ENCODE results near the gene ARL17A.
"Not testable (repeated sequence)": the region's sequence is repeated elsewhere in the genome, so short reads cannot be mapped to it uniquely, and the experiment has no call there.

The ARL17A gene

GRCh38 chr17:46548607-46549006 lies 30.9 kb downstream of the ARL17A start:
- not testable (repeated sequence) for DNase-seq (ENCODE audit: low read depth in 2 of 2)

DNA sequence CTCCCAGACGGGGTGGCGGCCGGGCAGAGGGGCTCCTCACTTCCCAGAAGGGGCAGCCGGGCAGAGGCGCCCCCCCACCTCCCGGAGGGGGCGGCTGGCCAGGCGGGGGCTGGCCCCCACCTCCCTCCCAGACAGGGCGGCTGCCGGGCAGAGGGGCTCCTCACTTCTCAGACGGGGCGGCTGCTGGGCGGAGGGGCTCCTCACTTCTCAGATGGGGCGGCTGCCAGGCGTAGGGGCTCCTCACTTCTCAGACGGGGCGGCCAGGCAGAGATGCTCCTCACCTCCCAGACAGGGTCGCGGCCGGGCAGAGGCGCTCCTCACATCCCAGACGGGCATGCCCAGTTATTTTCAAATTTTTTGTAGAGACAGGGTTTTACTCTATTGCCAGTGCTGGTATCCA lies 44.8 kb downstream of the ARL17A start:
- not testable (repeated sequence) for DNase-seq (ENCODE audit: low read depth in 2 of 2)

GRCh38 chr17:46512168-46512567 lies 67.3 kb downstream of the ARL17A start, which contains the start of gene LRRC37A2:
LRRC37A2 (plus strand) TSS chr17:46512468; CDS start chr17:46512713, 245 bp downstream.
- not testable (repeated sequence) for DNase-seq (ENCODE audit: low read depth in 2 of 2)

- DNase-seq (ENCODE audit: low read depth in 2 of 2) = not testable (repeated sequence)
Measured at GRCh38 chr17:46505896-46506295, 73.6 kb downstream of the ARL17A start.

DNA sequence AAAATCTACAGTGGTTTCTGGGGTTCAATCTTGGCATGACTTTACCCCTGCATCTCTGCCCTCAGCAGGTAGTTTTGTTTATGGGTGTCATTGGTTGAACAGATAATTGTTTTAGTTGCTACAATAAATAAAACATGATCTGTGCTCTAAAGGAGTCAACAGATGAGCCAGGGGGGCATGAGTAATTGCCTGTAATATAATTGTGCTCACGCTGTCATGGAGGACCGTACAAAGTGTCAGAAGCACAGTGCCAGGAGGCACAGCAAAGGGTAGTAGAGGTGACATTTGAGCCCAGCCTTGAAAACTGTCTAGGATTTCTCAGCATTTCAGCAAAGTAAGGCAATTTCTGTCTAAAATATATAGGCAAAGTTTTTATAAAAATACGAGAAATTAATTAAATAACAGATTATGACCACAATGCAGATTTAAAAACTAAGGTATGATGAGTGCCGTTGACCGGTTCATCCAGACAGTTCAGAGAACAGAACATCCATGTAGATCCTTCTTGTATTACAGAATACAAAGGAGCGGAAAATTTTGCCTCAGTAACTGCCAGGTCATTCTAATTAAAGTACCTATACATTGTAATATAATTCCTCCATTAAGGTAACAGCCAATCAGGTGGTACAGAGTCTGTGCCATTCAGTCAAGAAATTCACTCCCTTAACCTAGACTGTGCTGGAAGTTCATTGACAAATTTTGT lies 79.9 kb downstream of the ARL17A start:
- DNase-seq (ENCODE audit: low read depth in 2 of 2) = not testable (repeated sequence)

- DNase-seq (ENCODE audit: low read depth in 2 of 2) = not testable (repeated sequence)
Measured at GRCh38 chr17:46492021-46492420, 87.5 kb downstream of the ARL17A start.

DNA sequence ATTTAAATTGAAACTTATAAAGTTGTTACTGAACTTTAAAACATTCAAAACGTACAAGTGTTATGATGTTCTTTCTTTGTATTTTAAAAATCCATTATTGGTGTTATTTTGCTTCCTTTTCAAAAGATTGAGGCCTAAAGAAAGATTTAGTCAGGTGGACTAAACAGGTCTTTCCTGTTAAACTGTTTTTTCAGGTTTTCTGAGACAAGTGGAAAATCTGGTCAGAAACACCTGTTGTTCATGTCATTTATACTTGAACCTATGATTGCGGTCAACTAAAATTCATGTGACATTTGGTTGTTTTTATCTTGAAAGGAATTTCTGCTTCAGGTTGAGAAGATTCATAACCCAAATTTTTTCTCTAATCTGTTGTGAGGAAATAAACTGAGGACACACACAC lies 98.2 kb downstream of the ARL17A start:
- DNase-seq (ENCODE audit: low read depth in 2 of 2) = not testable (repeated sequence)

- DNase-seq (ENCODE audit: low read depth in 2 of 2) = not testable (repeated sequence)
Measured at GRCh38 chr17:46478823-46479222, 100.7 kb downstream of the ARL17A start.

- not testable (repeated sequence) for DNase-seq (ENCODE audit: low read depth in 2 of 2)
Measured at GRCh38 chr17:46475583-46475982, 103.9 kb downstream of the ARL17A start.

DNA sequence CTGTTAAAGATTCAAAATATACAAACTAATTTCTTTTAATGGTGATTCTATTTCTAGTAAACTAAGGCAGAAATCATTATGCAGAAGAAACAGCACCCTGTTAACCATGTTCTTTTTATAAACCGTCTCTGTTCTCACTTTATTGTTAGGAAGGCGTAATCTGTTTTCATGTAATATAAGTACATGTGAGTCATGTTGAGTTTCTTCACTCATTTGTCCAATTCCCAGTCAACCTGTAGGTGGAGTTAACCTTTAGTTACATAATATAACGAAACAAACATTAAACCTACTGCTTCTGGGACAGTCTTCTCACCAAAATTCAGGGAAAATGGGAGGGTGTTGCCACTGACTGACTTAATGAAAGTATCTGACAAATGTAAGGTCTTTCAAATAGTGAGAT lies 105.0 kb downstream of the ARL17A start:
- DNase-seq (ENCODE audit: low read depth in 2 of 2) = not testable (repeated sequence)

DNA sequence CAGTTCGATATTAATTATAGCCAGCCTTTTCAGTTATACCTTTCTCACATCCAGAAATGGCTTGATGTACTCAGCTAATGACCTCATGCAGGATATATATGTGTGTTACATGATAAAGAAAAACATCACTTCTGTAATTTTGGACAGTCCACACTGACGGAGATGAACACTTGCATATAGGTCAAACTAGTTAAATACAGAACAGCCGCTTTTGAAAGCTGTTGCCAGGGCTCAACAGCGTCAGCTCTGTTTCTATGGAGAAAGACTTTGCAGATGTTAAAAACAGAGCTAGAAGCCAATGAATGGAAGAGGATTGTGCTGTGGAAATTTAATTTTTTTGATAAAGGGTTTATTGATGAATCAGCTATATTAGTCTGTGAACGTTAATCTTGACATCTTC lies 111.9 kb downstream of the ARL17A start:
- not testable (repeated sequence) for DNase-seq (ENCODE audit: low read depth in 2 of 2)

All from stimulated activated CD8-positive, alpha-beta memory T cell treated with anti-CD3 and anti-CD28 coated beads, Interleukin-15, amount 100 ng/mL, for 48 hours (primary cell).